Activated CD4-positive, alpha-beta memory T cell treated with anti-CD3 and anti-CD28 coated beads, Interleukin-2, amount 10 ng/mL, durations not matched to agents 7 days and 5 days (primary cell): Measurements from ENCODE around the gene WTIP. TPM values are rescaled to one million over a fixed set of nuclear protein-coding genes. Genes with fewer than 3 reads are reported as not detected.

Experiments used
- CTCF ChIA-PET: fragments of 350-600 bp; sonication (Branson Sonifier 250); formaldehyde crosslinking; loops from one replicate; lab custom pipeline; 2021; ENCODE audit warnings: antibody characterized with exemption, inconsistent platforms; lab: Charles Lee
- POLR2A ChIA-PET: fragments of 350-600 bp; sonication (Branson Sonifier 250); formaldehyde crosslinking; loops from one replicate; lab custom pipeline; 2021; ENCODE audit warnings: antibody characterized with exemption; lab: Charles Lee
- DNase-seq: peaks from one replicate; pipeline ENCODE4 v3.0.0-alpha.2; 2020
- H3K27ac Mint-ChIP-seq: one replicate; pipeline ENCODE4 v1.8.0; 2021; ENCODE audit warnings: mild to moderate bottlenecking, mixed read lengths
- H3K27me3 Mint-ChIP-seq: one replicate; pipeline ENCODE4 v1.8.0; 2021; ENCODE audit warnings: mixed read lengths
- H3K36me3 Mint-ChIP-seq: one replicate; pipeline ENCODE4 v1.8.0; 2021; ENCODE audit warnings: low read depth, mixed read lengths
- H3K4me1 Mint-ChIP-seq: one replicate; pipeline ENCODE4 v1.8.0; 2021; ENCODE audit warnings: mixed read lengths
- H3K4me3 Mint-ChIP-seq: one replicate; pipeline ENCODE4 v1.8.0; 2021; ENCODE audit warnings: mild to moderate bottlenecking, mixed read lengths
- H3K9me3 Mint-ChIP-seq: one replicate; pipeline ENCODE4 v1.8.0; 2021; ENCODE audit warnings: mixed read lengths
- total RNA-seq, 2 experiments: library from RNA; stranded (reverse); gene quantifications; one replicate each; pipeline ENCODE4 v1.2.3, GENCODE V29; 2021

WTIP gene
- total RNA-seq, 2 experiments from 2014 or later = 0.55 to 0.85 TPM

GRCh38 chr19:34513767-34514166 lies 32.2 kb downstream of the WTIP start:
- peaks cover 2% of the 10 kb centered on the region for H3K27me3 Mint-ChIP-seq
- POLR2A ChIA-PET = no interaction called here
- H3K9me3 Mint-ChIP-seq = peaks cover 4% of the 10 kb centered on the region
- no peak overlapping the region for H3K4me3 Mint-ChIP-seq
- H3K36me3 Mint-ChIP-seq = no peaks in the 10 kb centered on the region
- CTCF ChIA-PET = no interaction called here
- no peak overlapping the region for H3K27ac Mint-ChIP-seq
- H3K4me1 Mint-ChIP-seq = no peaks in the 10 kb centered on the region
- no peak for DNase-seq

- Mint-ChIP-seq H3K4me1 (no peaks in the 10 kb centered on the region), H3K9me3 (no peaks in the 10 kb centered on the region), H3K4me3 (no peak overlapping the region), H3K36me3 (no peaks in the 10 kb centered on the region), H3K27ac (no peak overlapping the region), H3K27me3 (peaks cover 27% of the 10 kb centered on the region)
- no peak for DNase-seq
- ChIA-PET CTCF (no interaction called here), POLR2A (no interaction called here)
Measured at GRCh38 chr19:34519602-34520001, 38.0 kb downstream of the WTIP start.

- Mint-ChIP-seq H3K27ac (no peak overlapping the region), H3K27me3 (peaks cover 31% of the 10 kb centered on the region), H3K4me1 (no peaks in the 10 kb centered on the region), H3K36me3 (no peaks in the 10 kb centered on the region), H3K4me3 (no peak overlapping the region), H3K9me3 (no peaks in the 10 kb centered on the region)
- CTCF ChIA-PET = no interaction called here
- DNase-seq = no peak
- POLR2A ChIA-PET = no interaction called here
Measured at GRCh38 chr19:34523408-34523807, 41.9 kb downstream of the WTIP start.

GRCh38 chr19:34525001-34525400 lies 43.4 kb downstream of the WTIP start:
- Mint-ChIP-seq H3K4me1 (no peaks in the 10 kb centered on the region), H3K4me3 (no peak overlapping the region), H3K9me3 (no peaks in the 10 kb centered on the region), H3K36me3 (no peaks in the 10 kb centered on the region), H3K27ac (no peak overlapping the region), H3K27me3 (peaks cover 29% of the 10 kb centered on the region)
- ChIA-PET CTCF (no interaction called here), POLR2A (no interaction called here)
- DNase-seq = no peak

GRCh38 chr19:34534206-34534605 lies 52.6 kb downstream of the WTIP start:
- Mint-ChIP-seq H3K27me3 (peaks cover 24% of the 10 kb centered on the region), H3K36me3 (no peaks in the 10 kb centered on the region), H3K4me1 (no peaks in the 10 kb centered on the region), H3K27ac (no peak overlapping the region), H3K9me3 (peaks cover 2% of the 10 kb centered on the region), H3K4me3 (no peak overlapping the region)
- no peak for DNase-seq
- ChIA-PET POLR2A (no interaction called here), CTCF (no interaction called here)

GRCh38 chr19:34539396-34539795 lies 57.8 kb downstream of the WTIP start:
- H3K27me3 Mint-ChIP-seq = peaks cover 14% of the 10 kb centered on the region

GRCh38 chr19:34540811-34541557 lies 59.4 kb downstream of the WTIP start:
- Mint-ChIP-seq H3K9me3 (peaks cover 37% of the 10 kb centered on the region), H3K27me3 (peaks cover 7% of the 10 kb centered on the region), H3K27ac (no peak overlapping the region), H3K4me1 (no peaks in the 10 kb centered on the region), H3K4me3 (no peak overlapping the region), H3K36me3 (no peaks in the 10 kb centered on the region)
- ChIA-PET POLR2A (no interaction called here), CTCF (no interaction called here)
- DNase-seq = no peak

More at GRCh38 chr19:34539396-34539795, 57.8 kb downstream of the WTIP start:
- DNase-seq = no peak
- CTCF ChIA-PET = no interaction called here
- Mint-ChIP-seq H3K27ac (no peak overlapping the region), H3K9me3 (peaks cover 30% of the 10 kb centered on the region), H3K36me3 (no peaks in the 10 kb centered on the region), H3K4me1 (no peaks in the 10 kb centered on the region), H3K4me3 (no peak overlapping the region)
- POLR2A ChIA-PET = no interaction called here

- H3K36me3 Mint-ChIP-seq = no peaks in the 10 kb centered on the region
- CTCF ChIA-PET = no interaction called here
- no peak for DNase-seq
- H3K27ac Mint-ChIP-seq = no peak overlapping the region
- H3K4me3 Mint-ChIP-seq = no peak overlapping the region
- no peaks in the 10 kb centered on the region for H3K4me1 Mint-ChIP-seq
- POLR2A ChIA-PET = no interaction called here
- no peaks in the 10 kb centered on the region for H3K27me3 Mint-ChIP-seq
- peaks cover 19% of the 10 kb centered on the region for H3K9me3 Mint-ChIP-seq
Measured at GRCh38 chr19:34549833-34550232, 68.3 kb downstream of the WTIP start.

- Mint-ChIP-seq H3K4me3 (no peak overlapping the region), H3K27me3 (no peaks in the 10 kb centered on the region), H3K27ac (no peak overlapping the region), H3K4me1 (no peaks in the 10 kb centered on the region), H3K36me3 (no peaks in the 10 kb centered on the region), H3K9me3 (peaks cover under 1% of the 10 kb centered on the region)
- no peak for DNase-seq
- CTCF ChIA-PET = no interaction called here
- POLR2A ChIA-PET = no interaction called here
Measured at GRCh38 chr19:34555447-34555846, 73.9 kb downstream of the WTIP start.

- POLR2A ChIA-PET = no interaction called here
- peak; percentile 26 for DNase-seq
- no peaks in the 10 kb centered on the region for H3K27me3 Mint-ChIP-seq
- H3K9me3 Mint-ChIP-seq = no peaks in the 10 kb centered on the region
- CTCF ChIA-PET = no interaction called here
- no peaks in the 10 kb centered on the region for H3K36me3 Mint-ChIP-seq
- no peaks in the 10 kb centered on the region for H3K4me1 Mint-ChIP-seq
- H3K27ac Mint-ChIP-seq = no peak overlapping the region
- no peak overlapping the region for H3K4me3 Mint-ChIP-seq
Measured at GRCh38 chr19:34556488-34556887, 74.9 kb downstream of the WTIP start.

GRCh38 chr19:34559045-34559444 lies 77.5 kb downstream of the WTIP start:
- ChIA-PET CTCF (interaction anchor here (1.4 kb wide), 1 partner anchor 81 kb away, joined by 4 read pairs; no protein-coding TSS in a partner anchor), POLR2A (no interaction called here)
- H3K27ac Mint-ChIP-seq = no peak overlapping the region
- no peaks in the 10 kb centered on the region for H3K27me3 Mint-ChIP-seq
- no peak overlapping the region for H3K4me3 Mint-ChIP-seq
- H3K9me3 Mint-ChIP-seq = peaks cover 3% of the 10 kb centered on the region
- no peaks in the 10 kb centered on the region for H3K36me3 Mint-ChIP-seq
- DNase-seq = no peak
- no peaks in the 10 kb centered on the region for H3K4me1 Mint-ChIP-seq

- Mint-ChIP-seq H3K27me3 (no peaks in the 10 kb centered on the region), H3K4me3 (no peak overlapping the region), H3K36me3 (no peaks in the 10 kb centered on the region), H3K27ac (no peak overlapping the region), H3K9me3 (peaks cover 3% of the 10 kb centered on the region), H3K4me1 (no peaks in the 10 kb centered on the region)
- CTCF ChIA-PET = no interaction called here
- no peak for DNase-seq
- POLR2A ChIA-PET = no interaction called here
Measured at GRCh38 chr19:34560229-34560628, 78.7 kb downstream of the WTIP start.
